ENCODE results near the gene FTCD. TPM values are rescaled to one million over a fixed set of nuclear protein-coding genes. Genes with fewer than 3 reads are reported as not detected.

The FTCD gene
- total and polyA plus RNA-seq, 2 of the 4 experiments (the other 2 are of a cell fraction) = 0.55 TPM; not detected in 1

- TF ChIP-seq ELK1 (IDR thresholded peaks at IDR 0.05; ENCODE audit: borderline replicate concordance, low read depth, low read length) (no peak), BHLHE40 (IDR thresholded peaks at IDR 0.05; ENCODE audit: low read depth, low read length) (peak; percentile 90), CEBPB (IDR thresholded peaks at IDR 0.05; ENCODE audit: low read depth, low read length) (peak; percentile 70)
These were observed 63.2 kb downstream of the FTCD start (continued) for GRCh38 chr21:46092026-46092764.

- Histone ChIP-seq H3K4me1 (ENCODE audit: control insufficient read depth, insufficient read depth, low read length) (peaks cover 18% of the 10 kb centered on the region), H3K79me1 (ENCODE audit: low read depth in 1 of 2, low read length in 2 of 2) (peaks cover 2 to 49% of the 10 kb centered on the region in 2 experiments; a peak in 3 of 4 replicates), H3K23ac (ENCODE audit: low read depth, low read length) (peak overlapping the region; percentile 66), H2BK5ac (ENCODE audit: low read depth, low read length, poor library complexity, severe bottlenecking) (peak overlapping the region; percentile 87), H3K56ac (ENCODE audit: extremely low read depth, insufficient read depth, low read length) (peak overlapping the region; percentile 94), H2BK120ac (ENCODE audit: low read depth, low read length) (peak overlapping the region; percentile 98), H3K14ac (replicated peaks; ENCODE audit: low read depth, low read length) (peak overlapping the region; percentile 95), H3K4me2 (ENCODE audit: low read depth, low read length) (peak overlapping the region; percentile 69), H4K5ac (ENCODE audit: low read depth, low read length) (peak overlapping the region; percentile 72), H3K4me3 (ENCODE audit: insufficient read depth, low read depth, low read length) (no peak overlapping the region; the same call in 1 of the 2 replicates), H3K36me3 (ENCODE audit: control insufficient read depth, insufficient read depth, low read length) (no peaks in the 10 kb centered on the region), H4K20me1 (ENCODE audit: insufficient read depth, low read length) (0 out of 2 replicates have a peak, but pooled peaks cover 3% of the 10 kb centered on the region), H2AK9ac (replicated peaks; ENCODE audit: low read depth, low read length, poor library complexity) (peak overlapping the region; percentile 92), H3K9me1 (ENCODE audit: insufficient read depth, low read length) (peaks cover 21% of the 10 kb centered on the region), H3K9ac (ENCODE audit: low read depth, low read length) (peak overlapping the region; percentile 65), H3K9me3 (ENCODE audit: control insufficient read depth, insufficient read depth, low read length) (no peaks in the 10 kb centered on the region), H4K8ac (ENCODE audit: low read depth in 2 of 2, low read length in 2 of 2) (peak overlapping the region; percentile 70 to 90), H2BK20ac (ENCODE audit: low read depth, low read length) (peak overlapping the region; percentile 96), H2BK15ac (ENCODE audit: low read depth, low read length) (peak overlapping the region; percentile 89), H3K27me3 (ENCODE audit: control insufficient read depth, insufficient read depth, low read length) (no peaks in the 10 kb centered on the region), H3K4ac (ENCODE audit: low read depth, low read length) (peak overlapping the region; percentile 99), H3K27ac (ENCODE audit: insufficient read depth, low read length) (peak overlapping the region; percentile 92), H2AFZ (replicated peaks; ENCODE audit: low read length, poor library complexity) (peak overlapping the region; percentile 76), H4K91ac (ENCODE audit: insufficient read depth, low read depth, low read length) (peak overlapping the region; percentile 98), H2AK5ac (ENCODE audit: low read depth, low read length) (peak overlapping the region; percentile 100), H3K18ac (ENCODE audit: low read depth, low read length) (peak overlapping the region; percentile 83)
- BruUV-seq (replicated peaks) = no TSS peak
- DNase-seq (peak; percentile 74), ATAC-seq (ENCODE audit: low read depth) (peak; percentile 46)
- dilution Hi-C loops (cut with HindIII; ENCODE audit: low sequenced_read_pairs, unreplicated experiment) (no loop called here), intact Hi-C loops (cut with micrococcal nuclease) (loop anchor here (1.0 kb wide), 2 partner anchors 42 to 63 kb away; no protein-coding TSS in a partner anchor), in situ Hi-C loops (cut with MboI; ENCODE audit: low sequenced_read_pairs) (loop anchor here (5.0 kb wide), 1 partner anchor 119 kb away; no protein-coding TSS in a partner anchor)
- POLR2A ChIA-PET (ENCODE audit: unreplicated experiment) = interaction anchor here (1.2 to 1.3 kb wide), 3 partner anchors 13 to 118 kb away, joined by 4 to 6 read pairs (median 5); no protein-coding TSS in a partner anchor
- no CpG with 5 or more reads among the region's 8 CpGs for WGBS, 2 experiments (ENCODE audit: extremely low coverage in 2 of 2, insufficient read length in 1 of 2)
- TF ChIP-seq USF2 (IDR thresholded peaks at IDR 0.05; ENCODE audit: low read depth, low read length) (peak; percentile 27; the same call in 1 of the 2 replicates), CTCF (conservative IDR thresholded peaks at IDR 0.05; ENCODE audit: low read depth, low read length) (no peak)
- CTCF ChIA-PET = no interaction called here
These were observed 63.8 kb downstream of the FTCD start for GRCh38 chr21:46091631-46092025.
